GM12864 (cell line): ENCODE results near the gene TFAP2E.
"Not testable (repeated sequence)": the region's sequence is repeated elsewhere in the genome, so short reads cannot be mapped to it uniquely, and the experiment has no call there.

Source experiments
- DNase-seq: peaks from one replicate; pipeline ENCODE4 v3.0.0-alpha.2; 2011; ENCODE audit warnings: low read depth
- H3K4me3 ChIP-seq: 2 replicates; pipeline ENCODE4 v1.5.1; 2011; ENCODE audit warnings: mild to moderate bottlenecking, low read depth, low read length, control low read depth
- TF ChIP-seq, protein P1 (sequence below): IDR thresholded peaks from 2 replicates; pipeline ENCODE4 v1.5.1; 2011; ENCODE audit warnings: low read depth, mild to moderate bottlenecking, moderate library complexity, low read length, control low read depth, inconsistent platforms; ENCODE audit errors: missing control alignments

TFAP2E gene

DNA sequence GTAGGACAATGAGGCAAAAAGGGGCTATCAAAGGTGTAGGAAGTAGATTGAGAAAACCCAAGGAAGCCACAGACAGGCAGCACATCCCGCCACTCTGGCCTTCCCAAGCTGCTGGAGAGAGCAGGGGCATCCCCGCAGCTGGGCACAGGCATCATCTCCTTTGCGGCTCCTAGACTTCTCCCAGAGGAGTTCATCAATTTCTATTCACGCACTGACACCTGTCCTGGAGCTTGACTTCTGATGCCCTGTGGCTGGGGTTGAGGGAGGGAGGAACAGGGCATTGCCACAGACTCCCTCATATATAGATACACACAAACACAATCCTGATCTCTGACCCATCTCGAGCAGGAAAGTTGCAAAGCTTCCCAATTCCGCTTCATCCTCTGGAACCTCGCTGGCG, 1.9 kb upstream of the TFAP2E start:
- no peak overlapping the region for H3K4me3 ChIP-seq
- TF ChIP-seq, protein P1, sequence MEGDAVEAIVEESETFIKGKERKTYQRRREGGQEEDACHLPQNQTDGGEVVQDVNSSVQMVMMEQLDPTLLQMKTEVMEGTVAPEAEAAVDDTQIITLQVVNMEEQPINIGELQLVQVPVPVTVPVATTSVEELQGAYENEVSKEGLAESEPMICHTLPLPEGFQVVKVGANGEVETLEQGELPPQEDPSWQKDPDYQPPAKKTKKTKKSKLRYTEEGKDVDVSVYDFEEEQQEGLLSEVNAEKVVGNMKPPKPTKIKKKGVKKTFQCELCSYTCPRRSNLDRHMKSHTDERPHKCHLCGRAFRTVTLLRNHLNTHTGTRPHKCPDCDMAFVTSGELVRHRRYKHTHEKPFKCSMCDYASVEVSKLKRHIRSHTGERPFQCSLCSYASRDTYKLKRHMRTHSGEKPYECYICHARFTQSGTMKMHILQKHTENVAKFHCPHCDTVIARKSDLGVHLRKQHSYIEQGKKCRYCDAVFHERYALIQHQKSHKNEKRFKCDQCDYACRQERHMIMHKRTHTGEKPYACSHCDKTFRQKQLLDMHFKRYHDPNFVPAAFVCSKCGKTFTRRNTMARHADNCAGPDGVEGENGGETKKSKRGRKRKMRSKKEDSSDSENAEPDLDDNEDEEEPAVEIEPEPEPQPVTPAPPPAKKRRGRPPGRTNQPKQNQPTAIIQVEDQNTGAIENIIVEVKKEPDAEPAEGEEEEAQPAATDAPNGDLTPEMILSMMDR: no peak
- DNase-seq: no peak

- TF ChIP-seq, protein P1: no peak
- H3K4me3 ChIP-seq: no peak overlapping the region
- no peak for DNase-seq
These were observed 818 bp upstream of the TFAP2E start for GRCh38 chr1:35572296-35572695.

DNA sequence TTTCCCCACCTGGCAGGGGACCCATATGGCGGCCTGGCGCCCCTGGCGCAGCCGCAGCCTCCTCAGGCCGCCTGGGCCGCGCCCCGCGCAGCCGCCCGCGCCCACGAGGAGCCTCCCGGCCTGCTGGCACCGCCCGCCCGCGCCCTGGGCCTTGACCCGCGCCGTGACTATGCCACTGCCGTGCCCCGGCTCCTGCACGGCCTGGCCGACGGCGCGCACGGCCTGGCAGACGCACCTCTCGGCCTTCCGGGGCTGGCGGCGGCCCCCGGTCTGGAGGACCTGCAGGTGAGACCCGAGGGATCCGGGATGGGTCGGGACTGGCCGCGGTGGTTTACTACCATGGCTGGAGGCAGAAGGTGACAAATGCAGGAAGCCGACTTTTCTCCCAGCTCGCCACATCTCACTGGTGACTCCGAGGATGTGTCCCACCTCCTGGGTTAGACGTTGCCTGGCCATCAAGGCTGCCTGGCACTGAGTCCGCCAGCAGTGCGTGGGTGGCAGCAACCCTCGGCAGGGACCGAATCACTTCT, 1.1 kb downstream of the TFAP2E start:
- H3K4me3 ChIP-seq: no peak overlapping the region
- DNase-seq: no peak
- TF ChIP-seq, protein P1: no peak

GRCh38 chr1:35574655-35575415, 1.7 kb downstream of the TFAP2E start:
- DNase-seq: no peak
- TF ChIP-seq, protein P1: no peak
- no peak overlapping the region for H3K4me3 ChIP-seq

DNA sequence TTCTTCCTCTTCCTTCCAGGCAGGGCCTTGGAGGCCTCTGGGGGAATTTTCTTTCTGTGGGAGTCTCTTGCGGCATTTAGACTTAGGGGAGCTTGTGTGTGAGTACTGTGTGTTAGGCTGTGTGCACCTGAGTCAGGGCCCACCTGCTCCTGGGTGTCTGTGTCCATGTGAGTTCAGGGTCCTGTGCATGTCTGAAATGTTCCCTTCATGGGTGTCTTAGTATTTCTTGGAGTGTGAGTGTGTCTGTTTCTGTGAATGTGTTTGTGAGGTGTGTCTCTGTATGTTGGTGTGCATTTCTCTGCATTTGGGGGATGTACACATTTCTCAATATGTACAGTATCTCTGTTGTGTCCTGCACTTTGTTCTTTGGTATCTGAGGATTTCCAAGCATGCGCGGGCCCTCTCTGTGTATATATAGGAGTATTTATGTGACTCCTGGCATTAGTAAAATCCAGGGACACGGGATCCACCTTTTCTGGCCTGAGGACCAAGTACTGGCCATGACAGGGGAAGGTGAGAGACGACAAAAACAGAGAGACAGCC, 2.4 kb downstream of the TFAP2E start:
- no peak for DNase-seq
- H3K4me3 ChIP-seq: no peak overlapping the region
- TF ChIP-seq, protein P1: no peak

DNA sequence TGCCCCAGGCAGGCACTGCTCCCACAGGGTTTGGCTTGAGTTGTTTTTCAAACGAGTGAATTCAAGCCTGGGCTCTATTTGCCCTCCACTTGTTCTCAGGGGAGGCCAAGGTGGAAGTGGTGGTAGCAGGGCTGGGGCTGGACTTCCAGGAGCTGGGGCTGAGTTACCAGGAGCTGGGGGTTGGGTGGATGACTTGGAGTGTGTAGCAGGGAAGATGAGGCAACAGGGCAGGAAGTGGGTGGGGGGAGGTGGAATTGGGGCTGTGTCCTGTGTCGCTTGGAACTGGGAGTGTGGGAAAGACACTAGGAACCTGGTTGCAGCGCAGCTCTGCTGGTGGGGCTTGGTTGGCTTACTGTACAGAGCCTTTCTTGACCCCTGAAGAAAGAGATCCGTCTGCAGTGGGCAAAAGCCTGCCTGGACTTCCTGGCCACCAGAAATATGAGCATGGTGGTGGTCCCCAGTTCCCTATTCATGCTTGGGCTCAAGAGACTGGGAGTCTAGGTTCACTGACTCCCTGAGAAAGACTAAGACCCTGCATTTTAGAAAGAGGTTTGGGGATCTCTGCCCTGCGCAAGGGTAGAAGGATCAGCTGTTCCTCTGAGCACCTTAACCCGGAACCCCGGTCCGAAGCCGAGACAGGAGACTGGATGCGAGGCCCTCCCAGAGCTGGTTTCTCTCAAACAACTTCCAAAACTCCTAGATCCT, 3.1 kb downstream of the TFAP2E start:
- no peak for DNase-seq
- H3K4me3 ChIP-seq: no peak overlapping the region
- TF ChIP-seq, protein P1: no peak

- H3K4me3 ChIP-seq, DNase-seq: not testable (repeated sequence)
These were observed 3.6 kb downstream of the TFAP2E start for GRCh38 chr1:35576766-35577070.
